NCI-H446 (cell line): ENCODE measurements around the gene NDUFS4.
"Not testable (repeated sequence)": the region's sequence is repeated elsewhere in the genome, so short reads cannot be mapped to it uniquely, and the experiment has no call there.

Experiments used
- DNase-seq, 2 experiments: peaks; one replicate each; lab custom pipeline; 2025; lab: John Stamatoyannopoulos, UW

Gene NDUFS4

GRCh38 chr5:53667621-53668020 lies 107.2 kb downstream of the NDUFS4 start:
- no peak for DNase-seq

- DNase-seq, result no peak
These were observed 111.0 kb downstream of the NDUFS4 start for GRCh38 chr5:53671447-53671846.

- no peak for DNase-seq
These were observed 113.7 kb downstream of the NDUFS4 start for GRCh38 chr5:53674121-53674520.

- DNase-seq, result no peak
These were observed 117.2 kb downstream of the NDUFS4 start for GRCh38 chr5:53677632-53678031.

- no peak for DNase-seq
These were observed 118.7 kb downstream of the NDUFS4 start for GRCh38 chr5:53678981-53679660.

GRCh38 chr5:53681079-53681478 lies 120.6 kb downstream of the NDUFS4 start:
- DNase-seq, result no peak

- no peak for DNase-seq
These were observed 130.6 kb downstream of the NDUFS4 start for GRCh38 chr5:53691014-53691413.

- no peak for DNase-seq
These were observed 134.1 kb downstream of the NDUFS4 start for GRCh38 chr5:53694520-53695022.

GRCh38 chr5:53710405-53710804 lies 150.0 kb downstream of the NDUFS4 start:
- not testable (repeated sequence) for DNase-seq

- peak in 1 of 2 experiments; percentile 27 for DNase-seq
These were observed 151.9 kb downstream of the NDUFS4 start for GRCh38 chr5:53712327-53712726.

- no peak for DNase-seq
These were observed 153.7 kb downstream of the NDUFS4 start for GRCh38 chr5:53713978-53714666.

- no peak for DNase-seq
These were observed 154.2 kb downstream of the NDUFS4 start for GRCh38 chr5:53714667-53715010.

- no peak for DNase-seq
These were observed 165.7 kb downstream of the NDUFS4 start for GRCh38 chr5:53726121-53726520.

- no peak for DNase-seq
These were observed 170.5 kb downstream of the NDUFS4 start for GRCh38 chr5:53730943-53731342.
